ENCODE data around the gene DRAM2.
A peak's percentile ranks its signal among the peaks of the same experiment; 100 is the strongest.

DRAM2 gene

GRCh38 chr1:111139956-111140679, at the start of gene DRAM2, which contains the start of gene CEPT1:
Gene DRAM2, minus strand, starts transcription at chr1:111140093. Its CDS starts 8,539 bp downstream, at chr1:111131554.
Gene CEPT1, plus strand, starts transcription at chr1:111140223. Its CDS starts 7,492 bp downstream, at chr1:111147715.
- peak; percentile 96 for DNase-seq (ENCODE audit: low spot score)

- DNase-seq (ENCODE audit: low spot score): no peak
Observed at GRCh38 chr1:111184663-111185062, 44.8 kb upstream of the DRAM2 start.

GRCh38 chr1:111183308-111184069, 43.6 kb upstream of the DRAM2 start:
- no peak for DNase-seq (ENCODE audit: low spot score)

GRCh38 chr1:111182052-111182451, 42.2 kb upstream of the DRAM2 start:
- DNase-seq (ENCODE audit: low spot score): no peak

GRCh38 chr1:111179968-111180533, 40.2 kb upstream of the DRAM2 start:
- no peak for DNase-seq (ENCODE audit: low spot score)

GRCh38 chr1:111176678-111177077, 36.8 kb upstream of the DRAM2 start:
- DNase-seq (ENCODE audit: low spot score): no peak

- DNase-seq (ENCODE audit: low spot score): no peak
Observed at GRCh38 chr1:111175349-111175748, 35.5 kb upstream of the DRAM2 start.

GRCh38 chr1:111174070-111174469, 34.2 kb upstream of the DRAM2 start:
- no peak for DNase-seq (ENCODE audit: low spot score)

GRCh38 chr1:111172463-111172862, 32.6 kb upstream of the DRAM2 start:
- no peak for DNase-seq (ENCODE audit: low spot score)

GRCh38 chr1:111164151-111164550, 24.3 kb upstream of the DRAM2 start:
- no peak for DNase-seq (ENCODE audit: low spot score)

GRCh38 chr1:111163363-111163762, 23.5 kb upstream of the DRAM2 start:
- no peak for DNase-seq (ENCODE audit: low spot score)

- no peak for DNase-seq (ENCODE audit: low spot score)
Observed at GRCh38 chr1:111162488-111162880, 22.6 kb upstream of the DRAM2 start.

- DNase-seq (ENCODE audit: low spot score): no peak
Observed at GRCh38 chr1:111161843-111162487, 22.1 kb upstream of the DRAM2 start.

GRCh38 chr1:111157431-111157830, 17.5 kb upstream of the DRAM2 start:
- DNase-seq (ENCODE audit: low spot score): no peak

- DNase-seq (ENCODE audit: low spot score): no peak
Observed at GRCh38 chr1:111154021-111154999, 14.4 kb upstream of the DRAM2 start.

- DNase-seq (ENCODE audit: low spot score): no peak
Observed at GRCh38 chr1:111151838-111152237, 11.9 kb upstream of the DRAM2 start.

- DNase-seq (ENCODE audit: low spot score): no peak
Observed at GRCh38 chr1:111148376-111148881, 8.5 kb upstream of the DRAM2 start.

- DNase-seq (ENCODE audit: low spot score): no peak
Observed at GRCh38 chr1:111147948-111148347, 8.1 kb upstream of the DRAM2 start.

- DNase-seq (ENCODE audit: low spot score): no peak
Observed at GRCh38 chr1:111145963-111146768, 6.3 kb upstream of the DRAM2 start.

- no peak for DNase-seq (ENCODE audit: low spot score)
Observed at GRCh38 chr1:111145542-111145941, 5.6 kb upstream of the DRAM2 start.
